GM21367 (cell line): ENCODE results near the gene KRTAP9-2.
"Not testable (repeated sequence)": the region's sequence is repeated elsewhere in the genome, so short reads cannot be mapped to it uniquely, and the experiment has no call there.

ENCODE experiments used
- ATAC-seq: cut with Tn5 transposase; IDR thresholded peaks from one replicate; pipeline ENCODE4 v1.9.1; 2021; ENCODE audit not compliant: unreplicated experiment

KRTAP9-2 gene, protein sequence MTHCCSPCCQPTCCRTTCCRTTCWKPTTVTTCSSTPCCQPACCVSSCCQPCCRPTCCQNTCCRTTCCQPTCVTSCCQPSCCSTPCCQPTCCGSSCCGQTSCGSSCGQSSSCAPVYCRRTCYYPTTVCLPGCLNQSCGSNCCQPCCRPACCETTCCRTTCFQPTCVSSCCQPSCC

DNA sequence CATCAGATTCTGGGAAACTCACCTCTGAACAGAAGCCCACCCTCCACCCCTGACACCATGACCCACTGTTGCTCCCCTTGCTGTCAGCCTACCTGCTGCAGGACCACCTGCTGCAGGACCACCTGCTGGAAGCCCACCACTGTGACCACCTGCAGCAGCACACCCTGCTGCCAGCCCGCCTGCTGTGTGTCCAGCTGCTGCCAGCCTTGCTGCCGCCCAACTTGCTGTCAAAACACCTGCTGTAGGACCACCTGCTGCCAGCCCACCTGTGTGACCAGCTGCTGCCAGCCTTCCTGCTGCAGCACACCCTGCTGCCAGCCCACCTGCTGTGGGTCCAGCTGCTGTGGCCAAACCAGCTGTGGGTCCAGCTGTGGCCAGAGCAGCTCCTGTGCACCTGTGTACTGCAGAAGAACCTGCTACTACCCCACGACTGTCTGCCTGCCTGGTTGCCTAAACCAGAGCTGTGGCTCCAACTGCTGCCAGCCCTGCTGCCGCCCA lies at the start of gene KRTAP9-2:
KRTAP9-2 (plus strand) TSS at position 51 of the 498 bp plus-strand sequence; CDS start at position 58, 7 bp downstream.
- not testable (repeated sequence) for ATAC-seq

DNA sequence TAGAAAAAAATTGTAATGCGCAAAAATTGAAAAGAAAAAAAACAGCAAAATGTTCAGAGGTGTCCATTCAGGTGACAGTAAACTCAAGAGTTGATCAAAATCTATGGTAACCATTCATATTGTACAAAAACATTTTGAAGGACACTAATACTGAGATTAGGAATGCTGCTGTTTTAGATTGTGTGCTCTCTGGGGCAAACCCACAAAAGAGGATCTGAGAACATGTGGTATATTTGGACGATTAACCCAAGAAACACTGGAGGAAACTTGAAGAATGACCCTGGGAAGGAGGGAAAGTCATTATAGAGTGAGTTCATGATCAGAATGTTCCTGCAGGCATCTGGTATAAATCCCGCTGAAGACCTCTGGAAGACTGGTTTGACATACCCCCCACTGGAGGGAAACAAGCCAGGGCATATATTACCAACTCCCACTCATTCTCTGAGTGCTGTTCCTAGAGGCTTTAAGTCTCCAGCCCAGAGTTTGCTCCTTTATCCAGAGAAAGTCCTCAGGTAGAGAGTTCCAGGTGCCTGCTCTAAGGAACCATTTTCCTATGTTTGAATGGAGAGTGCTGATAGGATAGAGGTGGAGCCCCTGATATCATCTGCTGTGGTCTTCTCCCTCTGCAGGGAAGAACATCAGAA lies 49.6 kb upstream of the KRTAP9-2 start:
- ATAC-seq: no peak

DNA sequence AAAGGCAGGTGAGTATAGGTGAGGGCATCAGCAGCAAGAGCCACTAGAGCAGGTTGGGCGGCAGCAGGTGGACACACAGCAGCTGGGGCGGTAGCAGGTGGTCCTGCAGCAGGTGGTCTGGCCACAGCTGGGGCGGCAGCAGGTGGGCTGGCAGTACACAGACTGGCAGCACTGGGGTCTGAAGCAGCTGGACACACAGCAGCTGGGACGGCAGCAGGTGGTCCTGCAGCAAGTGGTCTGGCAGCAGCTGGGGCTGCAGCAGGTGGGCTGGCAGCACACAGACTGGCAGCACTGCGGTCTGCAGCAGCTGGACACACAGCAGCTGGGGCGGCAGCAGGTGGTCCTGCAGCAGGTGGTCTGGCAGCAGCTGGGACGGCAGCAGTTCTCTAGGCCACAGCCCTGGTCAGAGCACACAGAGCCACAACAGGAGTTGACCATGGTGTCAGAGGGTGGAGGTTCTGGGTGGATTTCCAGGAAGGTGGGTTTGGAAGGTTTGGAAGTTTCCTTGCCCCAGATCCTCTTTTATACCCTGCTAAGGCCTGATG lies 48.6 kb upstream of the KRTAP9-2 start, which contains the start of gene KRTAP4-2:
KRTAP4-2 (minus strand) TSS at position 495 of the 545 bp plus-strand sequence; CDS start at position 438, 57 bp downstream.
- no peak for ATAC-seq

DNA sequence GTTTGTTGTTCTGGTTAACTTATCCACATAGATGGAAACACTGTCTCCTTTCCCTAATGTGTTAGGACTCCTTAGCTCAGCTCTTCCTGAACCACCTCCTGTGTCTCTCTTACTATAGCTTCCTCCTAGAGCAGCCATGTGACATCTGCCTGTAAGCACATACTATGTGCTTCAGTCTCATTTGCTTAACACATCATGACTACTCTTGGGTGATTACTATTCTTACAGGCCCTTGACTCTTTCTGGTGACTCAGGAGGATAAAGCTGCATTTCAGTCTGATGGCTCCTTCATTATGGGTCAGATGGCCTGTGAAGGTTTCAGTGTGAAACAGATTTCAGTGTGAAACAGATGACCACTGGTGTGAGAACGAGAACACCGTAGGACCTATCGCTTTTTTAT lies 48.1 kb upstream of the KRTAP9-2 start:
- ATAC-seq: no peak

DNA sequence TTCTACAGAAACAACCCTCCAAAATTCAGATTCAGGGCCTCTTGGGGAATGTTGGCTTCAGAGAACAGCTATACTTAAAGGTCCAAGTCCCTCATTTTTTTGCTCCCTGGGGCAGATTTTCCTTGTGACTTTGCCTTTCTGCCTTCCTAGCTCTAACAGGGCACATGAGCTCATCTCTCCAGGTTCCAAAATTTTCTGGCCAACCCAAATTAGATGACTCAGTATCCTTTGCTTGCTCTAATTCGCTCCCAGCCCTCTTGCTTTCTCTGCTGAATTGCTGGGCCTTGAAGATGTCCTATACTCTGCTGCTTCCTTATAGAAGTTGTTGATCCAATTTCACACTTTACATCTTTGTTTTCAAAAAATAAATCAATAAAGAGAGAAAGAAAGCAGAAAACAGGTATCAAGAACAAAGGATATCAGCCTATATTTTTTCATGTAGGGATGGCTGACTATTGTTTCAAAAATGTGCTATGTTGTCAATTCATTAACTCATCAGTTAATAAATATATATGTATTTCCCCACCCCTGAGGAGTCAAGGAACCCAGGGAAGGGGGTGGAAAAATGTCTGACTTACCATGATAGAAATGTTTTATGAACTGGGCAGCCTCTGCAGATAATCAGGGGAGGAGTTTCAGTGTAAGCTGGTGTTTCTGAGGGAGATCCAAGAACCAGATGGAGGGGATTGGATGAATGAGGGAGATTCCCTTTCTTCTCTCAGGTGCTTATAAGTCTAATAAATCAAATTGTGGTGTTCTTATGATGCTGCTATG lies 47.4 kb upstream of the KRTAP9-2 start:
- no peak for ATAC-seq

DNA sequence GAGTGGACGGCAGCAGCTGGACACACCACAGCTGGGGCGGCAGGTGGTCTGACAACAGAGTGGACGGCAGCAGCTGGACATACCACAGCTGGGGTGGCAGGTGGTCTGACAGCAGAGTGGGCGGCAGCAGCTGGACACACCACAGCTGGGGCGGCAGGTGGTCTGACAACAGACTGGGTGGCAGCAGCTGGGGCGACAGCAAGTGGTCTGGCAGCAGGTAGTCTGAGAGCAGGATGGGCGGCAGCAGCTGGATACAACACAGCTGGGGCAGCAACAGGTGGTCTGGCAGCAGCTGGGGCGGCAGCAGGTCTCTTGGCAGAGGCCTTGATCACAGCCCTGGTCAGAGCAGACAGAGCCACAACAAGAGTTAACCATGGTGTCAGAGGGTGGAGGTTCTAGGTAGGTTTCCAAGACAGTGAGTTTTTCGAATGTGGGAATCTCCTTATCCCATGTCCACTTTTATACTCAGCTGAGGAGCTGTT lies 41.9 kb upstream of the KRTAP9-2 start, which contains the start of gene KRTAP4-1:
KRTAP4-1 (minus strand) TSS at position 432 of the 482 bp plus-strand sequence; CDS start at position 375, 57 bp downstream.
- ATAC-seq: no peak

DNA sequence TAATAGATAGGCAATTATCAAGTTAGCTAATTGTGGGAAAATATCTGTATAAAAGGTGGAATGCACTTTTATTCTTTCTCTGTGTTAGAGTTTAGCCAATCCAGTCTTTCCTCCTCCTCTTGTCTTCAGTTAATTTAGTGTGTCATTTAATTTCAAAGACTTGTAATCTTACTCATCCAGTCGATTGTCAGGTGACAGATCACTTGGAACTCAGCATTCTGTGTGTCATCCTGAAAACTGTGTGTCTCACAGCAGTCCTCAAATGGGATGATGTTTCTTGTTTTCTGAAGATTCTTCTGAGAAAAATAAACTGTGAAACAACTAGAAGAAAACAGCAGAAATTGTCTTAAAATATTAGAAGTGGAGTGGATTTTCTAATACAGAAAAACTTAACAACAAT lies 41.4 kb upstream of the KRTAP9-2 start:
- no peak for ATAC-seq

DNA sequence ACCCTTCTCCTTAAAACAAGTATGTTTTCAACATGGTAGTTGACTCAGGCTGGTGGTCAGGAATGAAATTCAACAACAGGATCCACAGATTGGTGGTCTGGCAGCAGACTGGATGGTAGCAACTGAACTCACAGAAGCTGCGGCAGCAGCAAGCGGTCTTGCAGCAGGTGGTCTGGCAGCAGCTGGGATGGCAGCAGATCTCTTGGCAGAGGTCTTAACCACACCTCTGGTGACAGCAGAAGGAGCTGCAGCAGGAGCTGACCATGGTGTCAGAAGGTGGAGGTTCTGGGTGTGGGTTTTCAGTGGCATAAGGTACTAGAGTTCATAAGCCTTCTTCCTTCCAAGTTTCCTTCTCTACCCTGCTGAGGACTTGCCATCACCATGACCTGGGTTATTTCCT lies 39.6 kb upstream of the KRTAP9-2 start:
- ATAC-seq: no peak

DNA sequence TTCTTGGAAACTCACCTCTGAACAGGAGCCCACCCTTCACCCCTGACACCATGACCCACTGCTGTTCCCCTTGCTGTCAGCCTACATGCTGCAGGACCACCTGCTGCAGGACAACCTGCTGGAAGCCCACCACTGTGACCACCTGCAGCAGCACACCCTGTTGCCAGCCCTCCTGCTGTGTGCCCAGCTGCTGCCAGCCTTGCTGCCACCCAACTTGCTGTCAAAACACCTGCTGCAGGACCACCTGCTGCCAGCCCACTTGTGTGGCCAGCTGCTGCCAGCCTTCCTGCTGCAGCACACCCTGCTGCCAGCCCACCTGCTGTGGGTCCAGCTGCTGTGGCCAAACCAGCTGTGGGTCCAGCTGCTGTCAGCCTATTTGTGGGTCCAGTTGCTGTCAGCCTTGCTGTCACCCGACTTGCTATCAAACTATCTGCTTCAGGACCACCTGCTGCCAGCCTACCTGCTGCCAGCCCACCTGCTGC lies 36.6 kb upstream of the KRTAP9-2 start, which contains the start of gene KRTAP9-1:
KRTAP9-1 (plus strand) TSS at position 51 of the 482 bp plus-strand sequence; CDS start at position 51, 0 bp downstream.
- not testable (repeated sequence) for ATAC-seq

DNA sequence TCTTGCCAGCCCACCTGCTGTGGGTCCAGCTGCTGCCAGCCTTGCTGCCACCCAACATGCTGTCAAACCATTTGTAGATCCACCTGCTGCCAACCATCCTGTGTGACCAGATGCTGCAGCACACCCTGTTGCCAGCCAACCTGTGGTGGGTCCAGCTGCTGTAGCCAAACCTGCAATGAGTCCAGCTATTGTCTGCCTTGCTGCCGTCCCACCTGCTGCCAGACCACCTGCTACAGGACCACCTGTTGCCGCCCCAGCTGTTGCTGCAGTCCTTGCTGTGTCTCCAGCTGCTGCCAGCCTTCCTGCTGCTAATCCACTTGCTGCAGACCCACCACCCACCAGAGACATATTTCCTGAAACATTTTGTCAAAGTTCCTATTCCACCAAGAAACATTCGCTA lies 36.1 kb upstream of the KRTAP9-2 start:
- ATAC-seq: no peak

DNA sequence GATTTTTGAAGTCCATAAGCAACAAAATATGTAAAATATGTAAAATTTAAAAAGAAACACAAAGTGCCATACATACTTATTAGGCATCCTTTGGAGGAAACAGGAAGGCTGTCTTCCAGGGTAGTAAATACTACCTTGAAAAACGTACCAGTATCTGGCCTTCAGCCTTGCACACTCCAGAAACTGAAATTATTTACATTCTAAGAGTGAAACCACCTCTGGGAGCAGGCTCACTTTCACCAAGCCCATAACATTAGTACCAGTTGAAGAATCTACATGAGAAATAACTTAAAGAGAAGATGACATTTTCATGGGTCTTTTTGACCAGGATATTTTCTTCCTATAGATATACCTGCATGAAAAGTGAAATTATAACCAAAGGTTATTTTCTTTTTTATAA lies 30.4 kb upstream of the KRTAP9-2 start:
- ATAC-seq: no peak

DNA sequence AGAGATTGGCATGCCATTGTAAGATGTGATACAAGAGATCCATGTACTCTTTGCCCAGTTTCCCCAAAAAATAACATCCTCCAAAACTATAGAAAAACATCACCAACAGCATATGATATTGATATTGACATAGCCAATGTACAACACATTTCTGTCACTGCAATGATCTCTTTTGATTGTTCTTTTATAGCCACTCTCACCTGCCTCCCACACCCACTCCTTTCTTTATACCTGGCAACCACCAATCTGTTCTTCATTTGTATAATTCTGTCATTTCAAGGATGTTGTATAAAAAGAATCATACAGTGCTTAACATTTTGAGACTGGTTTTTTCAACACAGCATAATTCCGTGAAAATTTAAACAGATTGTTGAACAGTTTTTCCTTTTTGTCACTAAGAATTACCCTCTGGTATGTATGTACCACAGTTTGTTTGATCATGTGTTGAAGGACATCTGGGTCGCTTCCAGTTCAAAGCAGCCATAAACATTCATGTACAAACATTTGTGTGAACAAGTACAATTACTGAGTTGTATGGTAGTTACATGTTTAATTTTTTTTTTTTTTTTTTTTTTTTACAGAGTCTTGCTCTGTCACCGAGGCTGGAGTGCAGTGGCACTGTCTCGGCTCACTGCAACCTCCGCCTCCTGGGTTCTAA lies 26.9 kb upstream of the KRTAP9-2 start:
- no peak for ATAC-seq

DNA sequence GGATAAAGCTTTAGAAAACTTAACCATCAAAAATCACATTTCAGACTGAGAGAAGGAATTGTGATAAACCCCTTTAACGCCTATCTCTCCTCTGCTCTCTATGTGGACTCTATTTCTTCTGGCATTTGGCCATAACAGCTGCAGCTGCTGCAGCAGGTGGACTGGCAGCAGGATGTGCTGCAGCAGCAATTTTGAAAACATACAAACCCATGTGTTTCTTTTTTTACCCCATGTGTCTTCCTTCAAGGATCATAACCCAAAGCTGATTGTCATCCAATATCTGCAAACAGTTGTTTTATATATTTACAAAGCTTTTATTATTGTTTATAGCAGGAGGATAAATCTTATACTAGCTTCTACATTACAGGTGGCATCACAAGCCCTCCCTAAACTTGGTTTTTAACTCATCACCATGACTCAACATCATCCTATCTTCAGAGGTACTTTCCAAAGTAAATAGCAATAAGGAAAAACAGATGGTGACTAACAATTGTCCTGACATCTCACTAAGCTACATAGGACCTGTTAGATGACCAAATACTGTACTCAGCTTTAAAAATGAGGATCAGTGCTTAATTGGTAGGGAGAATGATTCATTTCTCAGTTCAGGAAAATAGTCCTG lies 14.5 kb upstream of the KRTAP9-2 start:
- ATAC-seq: no peak

DNA sequence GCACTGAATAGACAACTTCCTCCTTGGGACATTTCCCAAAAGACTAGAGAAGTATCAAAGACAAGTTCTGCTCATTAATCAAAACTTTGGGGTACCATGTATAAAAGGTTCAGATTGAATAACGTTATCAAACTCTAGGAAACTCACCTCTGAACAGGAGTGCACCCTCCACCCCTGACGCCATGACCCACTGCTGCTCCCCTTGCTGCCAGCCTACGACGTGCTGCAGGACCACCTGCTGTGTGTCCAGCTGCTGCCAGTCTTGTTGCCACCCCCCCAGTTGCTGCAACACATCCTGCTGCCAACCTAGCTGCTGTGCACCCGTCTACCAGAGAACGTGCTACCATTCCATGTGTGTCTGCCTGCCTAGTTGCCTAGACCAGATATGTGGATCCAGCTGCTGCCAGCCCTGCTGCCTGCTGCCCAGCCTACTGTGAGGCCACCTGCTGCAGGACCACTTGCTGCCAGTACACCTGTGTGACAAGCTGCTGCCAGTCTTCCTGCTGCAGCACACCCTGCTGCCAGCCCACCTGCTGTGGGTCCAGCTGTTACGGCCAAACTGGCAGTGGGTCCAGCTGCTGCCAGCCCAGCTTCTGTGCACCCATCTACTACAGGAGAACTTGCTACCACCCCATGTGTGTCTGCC lies 13.8 kb upstream of the KRTAP9-2 start:
- ATAC-seq: no peak

DNA sequence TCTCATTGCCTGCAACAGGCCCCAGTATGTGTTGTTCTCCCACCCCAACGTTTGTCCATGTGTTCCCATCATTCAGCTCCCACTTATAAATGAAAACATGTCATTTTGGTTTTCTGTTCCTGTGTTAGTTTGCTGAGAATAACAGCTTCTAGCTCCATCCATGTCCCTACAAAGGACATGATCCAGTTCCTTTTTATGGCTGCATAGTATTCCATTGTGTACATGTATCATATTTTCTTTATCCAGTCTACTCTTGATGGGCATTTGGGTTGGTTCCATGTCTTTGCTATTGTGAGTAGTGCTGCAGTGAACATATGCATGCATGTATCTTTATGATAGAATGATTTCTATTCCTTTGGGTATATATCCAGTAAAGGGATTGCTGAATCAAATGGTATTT lies 10.8 kb upstream of the KRTAP9-2 start:
- ATAC-seq: no peak

DNA sequence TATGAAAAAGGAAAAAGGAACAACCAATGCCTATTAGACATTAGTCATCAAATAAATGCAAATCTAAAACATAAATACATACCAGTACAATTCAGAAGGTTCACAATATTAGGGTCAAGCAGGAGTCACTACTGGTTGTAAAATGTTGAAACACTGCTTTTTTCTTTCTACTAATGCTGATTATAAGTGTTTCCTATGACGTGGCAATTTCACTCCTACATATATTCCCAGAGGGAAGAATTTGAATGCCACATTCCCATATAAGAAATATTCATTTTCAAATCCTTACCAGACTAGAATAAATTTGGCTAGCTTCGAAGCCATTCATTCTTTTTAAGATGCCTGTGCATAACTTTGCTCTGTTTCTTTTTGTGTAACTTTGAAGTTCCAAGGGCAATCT lies 2.6 kb upstream of the KRTAP9-2 start:
- no peak for ATAC-seq

DNA sequence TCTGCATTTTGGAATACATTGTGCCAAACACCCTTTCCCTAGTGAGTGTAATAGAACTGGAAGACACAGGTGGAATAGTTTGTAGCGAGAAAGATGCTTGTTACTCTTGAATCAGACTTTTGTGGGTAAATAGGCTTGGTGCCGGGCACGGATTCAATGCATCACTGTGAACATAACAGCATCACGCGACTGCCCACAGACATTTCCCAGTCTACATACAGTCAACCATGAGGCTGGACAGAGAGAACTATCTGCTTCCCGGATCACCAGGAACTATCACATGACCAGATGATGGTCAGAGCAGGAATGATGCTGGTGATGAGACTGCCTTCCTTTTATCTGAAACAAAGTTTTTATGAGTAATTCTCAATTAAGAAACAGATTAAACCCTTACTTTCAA lies 397 bp upstream of the KRTAP9-2 start:
- no peak for ATAC-seq

DNA sequence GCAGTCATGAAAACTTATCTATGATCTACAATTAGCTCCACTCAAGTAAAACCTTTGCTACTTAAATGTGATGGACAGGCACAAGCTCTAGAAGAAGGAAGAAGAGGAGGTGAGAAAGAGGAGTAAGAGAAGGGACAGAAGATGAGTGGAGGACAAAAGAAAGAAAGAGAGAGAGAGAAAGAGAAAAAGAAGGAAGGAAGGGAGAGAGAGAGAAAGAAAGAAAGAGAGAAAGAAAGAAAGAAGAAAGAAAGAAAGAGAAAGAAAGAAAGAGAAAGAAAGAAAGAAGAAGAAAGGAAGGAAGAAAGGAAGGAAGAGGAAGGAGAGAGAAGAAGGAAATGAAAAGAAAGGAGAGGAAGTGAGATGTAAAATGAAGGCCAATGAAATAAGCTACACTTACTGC lies 3.6 kb downstream of the KRTAP9-2 start:
- ATAC-seq: no peak

DNA sequence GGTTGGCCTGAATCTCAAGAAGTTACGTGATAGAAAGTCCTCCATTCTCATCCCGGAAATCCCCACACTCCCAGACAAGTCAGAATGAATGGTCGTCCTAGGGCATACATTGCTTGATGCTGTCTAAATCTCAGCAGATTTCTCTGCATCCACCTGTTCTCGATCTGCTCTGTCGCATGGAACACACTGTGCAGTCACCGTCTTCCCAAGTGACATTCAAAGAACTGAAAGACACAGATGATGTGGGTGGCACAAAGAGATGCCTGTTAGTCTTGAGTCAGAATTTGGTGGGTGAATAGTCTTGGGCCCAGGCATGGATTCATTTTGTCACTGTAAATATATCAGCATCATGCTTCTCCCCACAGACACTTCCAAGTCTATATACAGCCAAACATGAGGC lies 5.3 kb downstream of the KRTAP9-2 start:
- ATAC-seq: no peak
